Coronary artery (tissue), 2 donors: Measurements from ENCODE around the gene TIMM29.

Experiments
- DNase-seq: peaks from one replicate; pipeline ENCODE4 v3.0.0-alpha.2; 2017; ENCODE audit warnings: low spot score
- H3K27ac ChIP-seq, 2 donors: fragments of 200-600 bp; sonication (generic); one replicate each; pipeline ENCODE4 v1.5.1; 2016 to 2019
- H3K4me3 ChIP-seq: fragments of 200-600 bp; sonication (generic); 2 replicates; pipeline ENCODE4 v1.5.1; 2016; ENCODE audit warnings: mild to moderate bottlenecking, moderate library complexity
- TF ChIP-seq, protein P1 (sequence below): fragments of 200-600 bp; sonication (generic); IDR thresholded peaks from one replicate; pipeline ENCODE4 v1.5.1; 2019; ENCODE audit warnings: antibody characterized with exemption

Gene TIMM29

DNA sequence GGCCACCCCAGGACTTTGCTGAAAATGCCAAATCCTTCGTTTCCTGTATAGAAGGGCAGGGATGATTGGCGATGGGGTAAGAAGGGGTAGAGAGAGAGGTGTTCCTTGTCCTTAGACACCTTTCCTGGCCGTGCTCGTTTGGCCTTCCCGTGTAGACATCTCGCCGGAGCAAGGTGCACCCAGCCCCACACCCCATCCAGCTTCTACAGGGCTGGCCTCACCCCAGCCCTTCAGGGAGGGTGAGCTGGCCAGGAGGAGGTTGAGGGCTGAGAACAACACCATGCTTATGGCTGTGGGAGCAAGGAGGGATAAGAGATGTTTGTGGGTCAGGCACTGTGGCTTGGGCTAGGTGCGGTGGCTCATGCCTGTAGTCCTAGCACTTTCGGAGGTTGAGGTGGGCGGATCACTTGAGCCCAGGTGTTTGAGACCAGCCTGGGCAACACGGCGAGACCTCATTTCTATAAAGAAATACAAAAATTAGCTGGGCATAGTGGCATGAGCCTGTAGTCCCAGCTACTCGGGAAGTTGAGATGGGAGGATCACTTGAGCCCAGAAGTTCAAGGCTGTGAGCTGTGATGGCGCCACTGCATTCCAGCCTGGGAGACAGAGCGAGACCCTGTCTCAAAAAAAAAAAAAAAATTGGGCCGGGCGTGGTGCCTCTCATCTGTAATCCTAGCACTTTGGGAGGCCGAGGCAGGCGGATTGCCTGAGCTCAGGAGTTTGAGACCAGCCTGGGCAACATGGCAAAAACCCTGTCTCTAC lies 47.7 kb downstream of the TIMM29 start:
- Histone ChIP-seq H3K4me3 (peak overlapping the region; percentile 63), H3K27ac (peak overlapping the region; percentile 58 to 74)
- TF ChIP-seq, protein P1, sequence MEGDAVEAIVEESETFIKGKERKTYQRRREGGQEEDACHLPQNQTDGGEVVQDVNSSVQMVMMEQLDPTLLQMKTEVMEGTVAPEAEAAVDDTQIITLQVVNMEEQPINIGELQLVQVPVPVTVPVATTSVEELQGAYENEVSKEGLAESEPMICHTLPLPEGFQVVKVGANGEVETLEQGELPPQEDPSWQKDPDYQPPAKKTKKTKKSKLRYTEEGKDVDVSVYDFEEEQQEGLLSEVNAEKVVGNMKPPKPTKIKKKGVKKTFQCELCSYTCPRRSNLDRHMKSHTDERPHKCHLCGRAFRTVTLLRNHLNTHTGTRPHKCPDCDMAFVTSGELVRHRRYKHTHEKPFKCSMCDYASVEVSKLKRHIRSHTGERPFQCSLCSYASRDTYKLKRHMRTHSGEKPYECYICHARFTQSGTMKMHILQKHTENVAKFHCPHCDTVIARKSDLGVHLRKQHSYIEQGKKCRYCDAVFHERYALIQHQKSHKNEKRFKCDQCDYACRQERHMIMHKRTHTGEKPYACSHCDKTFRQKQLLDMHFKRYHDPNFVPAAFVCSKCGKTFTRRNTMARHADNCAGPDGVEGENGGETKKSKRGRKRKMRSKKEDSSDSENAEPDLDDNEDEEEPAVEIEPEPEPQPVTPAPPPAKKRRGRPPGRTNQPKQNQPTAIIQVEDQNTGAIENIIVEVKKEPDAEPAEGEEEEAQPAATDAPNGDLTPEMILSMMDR, result no peak
- no peak for DNase-seq

DNA sequence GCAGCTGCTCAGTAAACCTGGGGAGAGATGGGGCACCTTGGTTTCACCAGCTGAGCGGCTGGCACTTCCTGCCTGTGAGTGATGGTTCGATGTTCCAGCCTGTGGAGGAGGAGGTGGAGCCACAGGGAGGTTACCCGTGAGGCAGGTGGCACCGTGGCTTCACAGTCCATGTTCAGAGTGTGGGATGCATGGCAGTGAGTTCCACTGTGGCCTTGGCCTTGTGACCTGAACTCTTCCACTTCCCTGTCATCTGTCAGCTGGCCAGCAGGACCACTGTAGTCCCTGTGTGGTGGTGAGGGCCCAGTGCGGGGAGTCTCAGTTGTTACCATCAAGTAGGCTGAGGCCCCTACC lies 49.1 kb downstream of the TIMM29 start:
- Histone ChIP-seq H3K4me3 (no peak overlapping the region), H3K27ac (no peak overlapping the region)
- TF ChIP-seq, protein P1, result no peak
- DNase-seq, result no peak
